Tibial nerve (tissue), 3 donors: ENCODE results near the gene BMP8A.

ENCODE experiments used
- CTCF ChIP-seq, 5 experiments: fragments of 200-600 bp in 3 of 5; fragments of 450-650 bp in 2 of 5; sonication (generic) in 3 of 5; IDR thresholded peaks; one replicate each; pipeline ENCODE4 v1.5.1; 2016 to 2019; ENCODE audit warnings: antibody characterized with exemption in 5 of 5, mild to moderate bottlenecking in 3 of 5, moderate library complexity in 2 of 5
- POLR2A ChIP-seq, 2 donors: fragments of 450-650 bp; IDR thresholded peaks; one replicate each; pipeline ENCODE4 v1.6.1; 2017; ENCODE audit warnings: antibody characterized with exemption in 2 of 2, mild to moderate bottlenecking in 2 of 2, moderate library complexity in 2 of 2

GRCh38 chr1:39494671-39495410 is 3.4 kb downstream of the BMP8A start:
- TF ChIP-seq POLR2A (IDR thresholded peaks at IDR 0.05) (no peak), CTCF (IDR thresholded peaks at IDR 0.05) (no peak)
